Epithelial cell of proximal tubule (primary cell): ENCODE data around the gene VSIG2. TPM values are rescaled to one million over a fixed set of nuclear protein-coding genes. Genes with fewer than 3 reads are reported as not detected.

ENCODE experiments used
- DNase-seq: peaks from one replicate; pipeline ENCODE4 v3.0.0-alpha.2; 2011; ENCODE audit warnings: low read depth
- H3K4me3 ChIP-seq: 2 replicates; pipeline ENCODE4 v1.5.1; 2011; ENCODE audit warnings: low read depth, mild to moderate bottlenecking, low read length
- total RNA-seq: library from RNA; depleted of rRNA; stranded (reverse); fragments of >200 nt; gene quantifications from 2 replicates; pipeline ENCODE4 v1.2.3, GENCODE V29; 2015
- TF ChIP-seq, protein P1 (sequence below): conservative IDR thresholded peaks from 2 replicates; pipeline ENCODE4 v1.5.1; 2012; ENCODE audit warnings: low read depth, mild to moderate bottlenecking, low read length

VSIG2 gene
- total RNA-seq, 1 donor from 2014 or later = 0.40 TPM

DNA sequence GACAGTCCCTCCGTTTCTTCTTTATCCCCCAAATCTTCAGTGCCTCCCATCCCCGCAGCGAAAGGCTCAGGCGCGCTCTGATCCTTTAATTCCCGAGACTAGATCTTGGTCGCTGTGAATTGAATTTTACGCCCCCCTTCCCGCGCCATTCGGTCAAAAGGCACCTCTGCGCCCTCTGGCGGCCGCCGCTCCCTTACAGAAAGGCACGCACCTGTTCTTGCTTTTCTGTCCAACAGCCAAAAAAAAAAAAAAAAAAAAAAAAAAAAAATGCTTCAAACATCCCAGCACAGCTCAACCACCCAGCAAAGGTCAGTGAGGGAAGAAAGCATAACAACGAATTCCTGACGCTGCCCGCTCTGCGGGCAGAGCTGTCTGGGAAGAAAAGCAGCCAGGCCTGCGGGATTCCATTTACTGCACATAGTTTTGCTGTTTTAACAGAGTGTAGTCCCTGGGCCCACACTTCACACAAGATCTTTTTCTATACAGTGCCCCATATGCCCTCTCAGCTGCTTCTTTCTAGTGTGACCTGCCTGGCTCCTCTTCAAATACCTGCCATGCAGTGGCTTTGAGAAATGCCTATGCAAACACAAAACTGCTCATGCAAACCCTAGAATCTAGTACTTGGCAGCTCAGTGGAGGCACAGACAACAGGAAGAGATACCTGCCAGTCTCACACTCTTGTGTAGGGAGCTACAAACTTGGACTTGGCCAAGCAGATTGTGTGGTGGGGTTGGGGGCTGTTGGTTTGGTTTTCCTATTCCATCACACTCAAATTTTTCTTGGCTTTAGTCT lies 11.3 kb upstream of the VSIG2 start:
- DNase-seq = peak; percentile 64
- TF ChIP-seq, protein P1, sequence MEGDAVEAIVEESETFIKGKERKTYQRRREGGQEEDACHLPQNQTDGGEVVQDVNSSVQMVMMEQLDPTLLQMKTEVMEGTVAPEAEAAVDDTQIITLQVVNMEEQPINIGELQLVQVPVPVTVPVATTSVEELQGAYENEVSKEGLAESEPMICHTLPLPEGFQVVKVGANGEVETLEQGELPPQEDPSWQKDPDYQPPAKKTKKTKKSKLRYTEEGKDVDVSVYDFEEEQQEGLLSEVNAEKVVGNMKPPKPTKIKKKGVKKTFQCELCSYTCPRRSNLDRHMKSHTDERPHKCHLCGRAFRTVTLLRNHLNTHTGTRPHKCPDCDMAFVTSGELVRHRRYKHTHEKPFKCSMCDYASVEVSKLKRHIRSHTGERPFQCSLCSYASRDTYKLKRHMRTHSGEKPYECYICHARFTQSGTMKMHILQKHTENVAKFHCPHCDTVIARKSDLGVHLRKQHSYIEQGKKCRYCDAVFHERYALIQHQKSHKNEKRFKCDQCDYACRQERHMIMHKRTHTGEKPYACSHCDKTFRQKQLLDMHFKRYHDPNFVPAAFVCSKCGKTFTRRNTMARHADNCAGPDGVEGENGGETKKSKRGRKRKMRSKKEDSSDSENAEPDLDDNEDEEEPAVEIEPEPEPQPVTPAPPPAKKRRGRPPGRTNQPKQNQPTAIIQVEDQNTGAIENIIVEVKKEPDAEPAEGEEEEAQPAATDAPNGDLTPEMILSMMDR = peak; percentile 77

DNA sequence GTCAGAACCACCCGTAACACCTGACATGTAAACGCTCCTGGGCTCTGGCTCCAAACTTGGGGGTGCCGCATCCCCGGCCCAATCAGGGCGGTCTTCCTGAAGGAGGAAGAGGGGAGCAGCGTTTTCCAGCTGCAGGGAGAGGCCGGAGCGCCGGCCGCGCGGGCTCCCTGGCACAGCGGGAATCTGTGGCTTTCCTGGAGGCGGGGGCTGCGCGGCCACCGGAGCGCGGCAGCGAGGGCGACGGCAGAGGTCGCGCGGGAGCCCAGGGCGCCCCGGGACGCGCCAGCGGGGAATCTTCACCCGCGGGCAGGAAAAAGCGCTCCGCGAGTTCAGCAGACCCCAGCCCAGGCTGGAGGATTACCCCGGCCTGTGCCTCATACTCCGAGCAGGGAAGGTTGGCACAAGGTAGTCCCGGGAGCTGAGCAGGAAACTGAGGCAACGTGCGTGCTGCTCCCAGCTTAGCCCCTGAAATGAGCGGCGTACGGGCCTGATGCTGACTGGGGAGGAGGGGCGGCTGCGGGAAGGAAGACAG lies 10.6 kb upstream of the VSIG2 start:
- H3K4me3 ChIP-seq = peak overlapping the region; percentile 51
- no peak for DNase-seq

More for the DNA sequence above, 11.3 kb upstream of the VSIG2 start:
- peak overlapping the region; percentile 51 for H3K4me3 ChIP-seq

DNA sequence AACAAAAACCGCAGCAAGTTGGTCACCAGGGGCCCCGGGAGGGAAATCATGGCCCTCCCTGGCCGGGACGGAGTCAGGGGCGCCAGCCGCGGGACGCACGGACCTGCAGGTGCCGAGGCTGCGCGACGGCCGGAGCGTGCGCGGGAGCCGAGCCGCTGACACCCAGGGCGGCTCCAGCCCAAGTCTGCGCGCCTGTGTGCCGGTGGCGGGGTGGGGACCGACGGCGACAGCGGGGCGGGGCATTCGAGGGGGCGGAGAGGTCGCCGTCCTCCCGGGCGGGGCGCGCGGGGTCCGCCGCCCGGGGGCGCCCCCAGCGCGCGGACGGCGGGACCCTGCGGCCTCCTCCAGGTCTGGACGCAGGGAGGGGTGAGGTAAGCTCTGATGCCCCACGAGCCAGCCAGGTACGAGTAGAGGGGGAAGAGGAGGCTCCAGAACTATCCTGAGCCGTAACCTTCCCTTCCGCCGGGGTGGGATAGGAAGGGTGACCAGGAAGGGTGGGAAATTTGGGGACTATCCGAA lies 10.1 kb upstream of the VSIG2 start, which contains the start of gene ESAM:
Gene ESAM (minus strand): TSS at position 186 of the 519 bp plus-strand sequence. CDS start 136 bp downstream, at position 50.
- peak within 1 kb of the TSS; percentile 51 for H3K4me3 ChIP-seq
- DNase-seq = no peak
- TF ChIP-seq, protein P1 = no peak

More for the DNA sequence above, 10.6 kb upstream of the VSIG2 start:
- TF ChIP-seq, protein P1 = no peak

DNA sequence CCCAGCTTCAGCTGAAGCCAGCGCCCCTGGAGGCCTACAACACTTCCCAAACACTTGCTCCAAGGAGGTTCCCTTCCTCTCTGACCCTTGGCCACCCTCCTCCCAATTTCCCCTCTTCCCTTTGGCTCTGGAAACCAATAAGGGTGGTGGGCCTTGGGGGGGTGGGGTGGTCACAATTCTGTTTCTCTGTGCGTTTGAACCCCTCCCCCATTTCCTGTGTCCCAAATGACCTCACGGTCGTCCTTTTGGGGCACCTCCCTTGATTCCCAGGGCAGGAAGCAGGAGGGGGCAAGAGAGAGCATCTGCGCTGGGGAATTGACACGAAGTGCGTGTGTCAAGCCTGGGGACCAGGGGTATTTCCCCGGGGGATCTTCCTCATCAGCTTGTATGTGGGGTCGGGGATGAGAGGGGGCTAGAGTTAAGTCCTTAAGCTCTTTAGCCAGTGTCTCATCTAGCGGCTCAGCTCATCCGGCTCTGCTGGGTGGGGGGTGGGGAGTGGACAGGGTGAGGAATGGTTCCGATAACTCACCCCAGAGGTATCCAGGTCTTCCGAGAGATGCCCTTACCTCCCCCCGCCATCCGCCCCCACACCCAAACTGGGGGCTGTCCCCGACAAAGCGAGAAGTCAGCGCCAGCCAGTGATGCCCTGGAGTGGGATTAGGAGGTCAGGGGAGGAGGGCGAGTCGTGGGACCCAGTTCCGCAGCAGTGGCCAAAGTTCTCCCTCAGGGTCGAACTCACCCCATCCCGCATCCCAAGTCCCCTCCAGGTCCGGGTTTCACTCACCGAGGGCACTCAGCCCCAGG lies 9.4 kb upstream of the VSIG2 start:
- peak overlapping the region; percentile 51 for H3K4me3 ChIP-seq
- TF ChIP-seq, protein P1 = no peak
- DNase-seq = no peak

DNA sequence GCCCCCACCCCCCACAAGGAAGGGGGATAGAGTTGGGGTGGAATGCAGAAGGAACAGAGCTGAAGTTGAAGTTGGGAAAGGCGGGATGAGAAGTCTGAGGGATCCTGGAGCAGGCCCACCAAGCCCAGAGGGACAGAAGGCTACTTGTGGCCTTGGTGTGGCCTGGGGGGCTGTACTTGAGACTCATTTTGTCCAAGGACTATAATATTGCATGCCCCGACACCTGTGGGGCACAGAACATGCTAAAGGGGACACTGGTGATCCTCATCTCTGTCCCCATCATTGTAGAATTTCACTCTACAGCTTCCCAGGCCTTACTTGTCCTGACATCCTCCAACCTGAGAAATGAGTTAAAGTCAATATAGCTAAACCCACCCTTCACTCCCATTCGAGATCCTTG lies 8.8 kb upstream of the VSIG2 start:
- DNase-seq = no peak
- TF ChIP-seq, protein P1 = no peak
- H3K4me3 ChIP-seq = no peak overlapping the region

DNA sequence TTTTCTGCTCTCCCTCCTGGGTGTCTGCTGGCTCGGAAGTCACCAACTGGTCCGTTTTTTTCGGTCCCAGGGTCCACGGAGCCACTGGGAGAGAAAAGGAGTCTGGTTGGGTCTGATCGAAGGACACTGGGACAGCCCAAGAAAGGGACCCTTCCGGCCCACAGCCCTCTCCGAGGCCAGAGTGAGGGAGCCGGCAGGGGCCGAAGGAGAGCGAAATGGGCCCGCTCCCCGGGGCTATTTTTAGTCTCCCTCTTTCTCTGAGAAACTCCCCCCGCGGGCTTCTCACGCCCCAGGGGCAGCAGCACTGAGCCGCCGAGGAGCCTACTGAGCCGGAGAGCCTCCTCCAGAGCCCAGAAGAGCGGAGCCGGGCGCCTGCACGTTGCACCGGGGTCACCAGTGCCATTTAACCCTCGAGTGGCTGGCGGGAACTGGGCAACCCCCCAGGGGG lies 8.2 kb upstream of the VSIG2 start:
- DNase-seq = no peak
- H3K4me3 ChIP-seq = no peak overlapping the region
- TF ChIP-seq, protein P1 = no peak
